ENCODE results near the gene DRC3. TPM values are rescaled to one million over a fixed set of nuclear protein-coding genes. Genes with fewer than 3 reads are reported as not detected.
A peak's percentile ranks its signal among the peaks of the same experiment; 100 is the strongest.
"Not testable (repeated sequence)": the region's sequence is repeated elsewhere in the genome, so short reads cannot be mapped to it uniquely, and the experiment has no call there.

DRC3 gene
- total RNA-seq, 1 donor from 2014 or later, result 0.43 TPM

- DNase-seq (ENCODE audit: low read depth) (no peak), FAIRE-seq (no peak)
- Histone ChIP-seq H3K79me2 (ENCODE audit: insufficient read depth, low read length) (peaks cover 53% of the 10 kb centered on the region), H3K27me3 (ENCODE audit: insufficient read depth, low read length) (no peaks in the 10 kb centered on the region), H3K27ac (ENCODE audit: low read depth, low read length) (no peak overlapping the region), H3K9ac (ENCODE audit: low read length) (no peak overlapping the region), H3K4me1 (ENCODE audit: insufficient read depth, low read length) (peaks cover 67% of the 10 kb centered on the region), H3K9me3 (ENCODE audit: insufficient read depth, low read depth, low read length) (no peaks in the 10 kb centered on the region), H3K36me3 (ENCODE audit: insufficient read depth, low read length) (no peaks in the 10 kb centered on the region), H3K4me2 (ENCODE audit: low read length) (peak overlapping the region; percentile 0), H3K4me3 (ENCODE audit: insufficient read depth, low read depth, low read length) (no peak overlapping the region), H4K20me1 (ENCODE audit: insufficient read depth, low read length) (peaks cover 21% of the 10 kb centered on the region), H2AFZ (ENCODE audit: low read depth, low read length) (no peak overlapping the region)
- no peak overlapping the region for H3K4me3 Mint-ChIP-seq (ENCODE audit: unreplicated experiment)
- peaks cover 87% of the 10 kb centered on the region for H3K4me1 Mint-ChIP-seq (ENCODE audit: low read depth, unreplicated experiment)
- H3K27ac Mint-ChIP-seq (ENCODE audit: unreplicated experiment), result no peak overlapping the region
- TF ChIP-seq CTCF (IDR thresholded peaks at IDR 0.05; ENCODE audit: insufficient read depth, low read depth, low read length) (no peak), EZH2 (IDR thresholded peaks at IDR 0.05; ENCODE audit: insufficient read depth, low read length) (no peak)
- no peaks in the 10 kb centered on the region for H3K27me3 Mint-ChIP-seq (ENCODE audit: low read depth, unreplicated experiment)
- H3K9me3 Mint-ChIP-seq (ENCODE audit: unreplicated experiment), result no peaks in the 10 kb centered on the region
- peaks cover 2% of the 10 kb centered on the region for H3K36me3 Mint-ChIP-seq (ENCODE audit: low read depth, unreplicated experiment)
Measured at GRCh38 chr17:17937958-17938357, 34.7 kb upstream of the DRC3 start.

GRCh38 chr17:17938388-17939107 lies 34.1 kb upstream of the DRC3 start:
- Histone ChIP-seq H2AFZ (ENCODE audit: low read depth, low read length) (no peak overlapping the region), H4K20me1 (ENCODE audit: insufficient read depth, low read length) (peaks cover 18% of the 10 kb centered on the region), H3K4me2 (ENCODE audit: low read length) (no peak overlapping the region), H3K27me3 (ENCODE audit: insufficient read depth, low read length) (no peaks in the 10 kb centered on the region), H3K79me2 (ENCODE audit: insufficient read depth, low read length) (peaks cover 51% of the 10 kb centered on the region), H3K9me3 (ENCODE audit: insufficient read depth, low read depth, low read length) (no peaks in the 10 kb centered on the region), H3K4me3 (ENCODE audit: insufficient read depth, low read depth, low read length) (no peak overlapping the region), H3K27ac (ENCODE audit: low read depth, low read length) (no peak overlapping the region), H3K36me3 (ENCODE audit: insufficient read depth, low read length) (no peaks in the 10 kb centered on the region), H3K9ac (ENCODE audit: low read length) (no peak overlapping the region), H3K4me1 (ENCODE audit: insufficient read depth, low read length) (peaks cover 70% of the 10 kb centered on the region)
- TF ChIP-seq EZH2 (IDR thresholded peaks at IDR 0.05; ENCODE audit: insufficient read depth, low read length) (no peak), CTCF (IDR thresholded peaks at IDR 0.05; ENCODE audit: insufficient read depth, low read depth, low read length) (no peak)
- Mint-ChIP-seq H3K9me3 (ENCODE audit: unreplicated experiment) (no peaks in the 10 kb centered on the region), H3K27ac (ENCODE audit: unreplicated experiment) (peak overlapping the region; percentile 63), H3K4me3 (ENCODE audit: unreplicated experiment) (no peak overlapping the region), H3K36me3 (ENCODE audit: low read depth, unreplicated experiment) (peaks cover 2% of the 10 kb centered on the region), H3K27me3 (ENCODE audit: low read depth, unreplicated experiment) (no peaks in the 10 kb centered on the region), H3K4me1 (ENCODE audit: low read depth, unreplicated experiment) (peaks cover 90% of the 10 kb centered on the region)
- DNase-seq (ENCODE audit: low read depth) (peak; percentile 45), FAIRE-seq (no peak)

DNA sequence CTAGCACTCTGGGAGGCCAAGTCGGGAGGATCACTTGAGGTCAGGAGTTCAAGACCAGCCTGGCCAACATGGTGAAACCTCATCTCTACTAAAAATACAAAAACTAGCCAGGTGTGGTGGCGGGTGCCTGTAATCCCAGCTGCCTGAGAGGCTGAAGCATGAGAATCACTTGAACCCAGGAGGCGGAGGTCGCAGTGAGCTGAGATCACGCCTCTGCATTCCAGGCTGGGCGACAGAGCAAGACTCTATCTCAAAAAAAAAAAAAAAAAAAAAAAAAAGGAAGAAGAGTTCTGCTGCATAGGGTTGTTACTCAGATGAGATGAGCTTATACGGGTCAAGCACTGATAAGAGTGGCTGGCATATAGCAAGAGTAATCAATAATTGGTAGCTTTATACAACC lies 32.7 kb upstream of the DRC3 start:
- Histone ChIP-seq H3K79me2 (ENCODE audit: insufficient read depth, low read length) (peaks cover 55% of the 10 kb centered on the region), H3K4me1 (ENCODE audit: insufficient read depth, low read length) (peaks cover 60% of the 10 kb centered on the region), H4K20me1 (ENCODE audit: insufficient read depth, low read length) (peaks cover 14% of the 10 kb centered on the region), H3K4me2 (ENCODE audit: low read length) (peak overlapping the region; percentile 47)
- H3K27me3 Mint-ChIP-seq (ENCODE audit: low read depth, unreplicated experiment); DNase-seq (ENCODE audit: low read depth); H3K9me3 Mint-ChIP-seq (ENCODE audit: unreplicated experiment); H3K27ac ChIP-seq (ENCODE audit: low read depth, low read length); H3K9me3 ChIP-seq (ENCODE audit: insufficient read depth, low read depth, low read length); H3K4me3 ChIP-seq (ENCODE audit: insufficient read depth, low read depth, low read length); H3K9ac ChIP-seq (ENCODE audit: low read length); H3K36me3 ChIP-seq (ENCODE audit: insufficient read depth, low read length); H3K4me3 Mint-ChIP-seq (ENCODE audit: unreplicated experiment); H2AFZ ChIP-seq (ENCODE audit: low read depth, low read length); FAIRE-seq; H3K36me3 Mint-ChIP-seq (ENCODE audit: low read depth, unreplicated experiment); H3K27me3 ChIP-seq (ENCODE audit: insufficient read depth, low read length): not testable (repeated sequence)
- peak overlapping the region; percentile 96 for H3K27ac Mint-ChIP-seq (ENCODE audit: unreplicated experiment)
- peaks cover 83% of the 10 kb centered on the region for H3K4me1 Mint-ChIP-seq (ENCODE audit: low read depth, unreplicated experiment)
